ENCODE measurements around the gene OPALIN.
"Not testable (repeated sequence)": the region's sequence is repeated elsewhere in the genome, so short reads cannot be mapped to it uniquely, and the experiment has no call there.

Gene OPALIN

DNA sequence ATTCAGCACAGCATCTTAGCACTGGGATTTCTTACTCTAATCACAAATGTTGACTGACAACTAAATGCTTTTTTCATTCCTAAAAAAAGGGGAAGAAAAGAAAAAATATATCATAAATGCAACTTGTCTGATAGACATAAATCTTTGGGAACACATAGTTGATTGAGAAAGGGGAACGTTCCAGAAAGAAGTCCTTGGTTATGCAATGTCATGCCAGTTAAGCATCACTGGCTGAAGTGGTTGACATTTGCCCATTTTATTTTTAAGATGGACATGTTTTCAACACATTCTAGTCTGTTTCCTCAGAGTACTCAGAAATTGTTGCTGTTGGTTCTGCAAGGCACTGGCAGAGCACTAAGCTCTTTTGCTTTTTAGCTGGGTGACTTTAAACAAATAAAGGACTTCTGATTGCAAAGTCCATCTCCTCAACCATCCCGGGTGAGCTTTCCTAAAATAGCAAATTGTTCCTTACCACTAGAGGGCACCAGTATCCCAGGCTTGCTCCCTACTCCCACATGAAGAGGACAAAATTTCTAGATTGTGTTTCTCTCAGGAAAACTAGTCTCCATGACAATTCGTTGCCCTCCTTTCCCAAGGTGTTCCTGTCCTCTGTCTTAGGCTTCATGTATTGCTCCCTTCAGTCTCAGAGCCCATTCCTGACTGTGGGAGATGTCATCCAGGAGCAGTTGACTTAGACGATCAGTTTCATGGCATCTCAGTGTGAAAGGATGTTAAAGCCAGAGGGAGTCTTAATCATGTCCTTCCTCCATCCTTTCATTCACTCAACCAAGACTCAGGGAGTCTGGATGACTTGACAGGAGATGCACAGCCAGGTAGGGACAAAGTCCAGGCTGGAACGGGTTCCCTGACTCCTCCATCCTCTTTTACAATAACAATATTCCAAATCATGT, 23.9 kb downstream of the OPALIN start:
- DNase-seq = peak; percentile 18

DNA sequence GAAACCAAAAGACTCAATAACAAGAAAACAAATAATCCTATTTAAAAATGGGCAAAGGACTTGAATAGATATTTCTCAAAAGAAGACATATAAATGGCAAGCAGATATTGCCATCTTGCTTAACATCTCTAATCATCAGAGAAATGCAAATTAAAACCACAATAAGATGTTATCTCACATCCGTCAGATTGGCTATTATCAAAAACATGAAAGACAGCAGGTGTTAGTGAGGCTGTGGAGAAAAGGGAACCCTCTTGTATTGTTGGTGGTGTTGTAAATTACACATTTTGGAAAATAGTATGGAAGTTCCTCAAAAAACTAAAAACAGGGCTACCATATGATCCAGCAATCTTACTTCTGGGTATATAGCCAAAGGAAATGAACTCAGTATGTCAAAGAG, 25.7 kb downstream of the OPALIN start:
- no peak for DNase-seq

DNA sequence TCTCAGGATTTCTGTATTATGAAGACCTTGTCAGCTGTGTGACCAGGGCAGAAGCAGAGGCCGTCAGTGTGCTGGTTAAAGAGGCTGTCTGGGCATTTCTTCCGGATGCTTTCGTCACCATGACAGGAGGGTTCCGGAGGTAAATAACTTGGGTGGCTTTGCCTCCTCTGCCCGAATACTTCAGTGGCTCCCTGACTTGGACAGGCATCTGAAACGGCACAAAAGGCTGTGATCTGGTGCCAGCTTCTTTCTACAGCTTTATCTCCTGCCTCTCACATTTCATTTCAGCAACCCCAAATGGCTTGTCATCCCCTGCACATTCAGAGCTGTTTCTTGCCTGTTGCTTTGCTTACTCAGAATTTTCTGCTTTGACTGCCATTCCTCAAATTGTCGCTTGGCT, 31.3 kb downstream of the OPALIN start:
- DNase-seq = no peak

DNA sequence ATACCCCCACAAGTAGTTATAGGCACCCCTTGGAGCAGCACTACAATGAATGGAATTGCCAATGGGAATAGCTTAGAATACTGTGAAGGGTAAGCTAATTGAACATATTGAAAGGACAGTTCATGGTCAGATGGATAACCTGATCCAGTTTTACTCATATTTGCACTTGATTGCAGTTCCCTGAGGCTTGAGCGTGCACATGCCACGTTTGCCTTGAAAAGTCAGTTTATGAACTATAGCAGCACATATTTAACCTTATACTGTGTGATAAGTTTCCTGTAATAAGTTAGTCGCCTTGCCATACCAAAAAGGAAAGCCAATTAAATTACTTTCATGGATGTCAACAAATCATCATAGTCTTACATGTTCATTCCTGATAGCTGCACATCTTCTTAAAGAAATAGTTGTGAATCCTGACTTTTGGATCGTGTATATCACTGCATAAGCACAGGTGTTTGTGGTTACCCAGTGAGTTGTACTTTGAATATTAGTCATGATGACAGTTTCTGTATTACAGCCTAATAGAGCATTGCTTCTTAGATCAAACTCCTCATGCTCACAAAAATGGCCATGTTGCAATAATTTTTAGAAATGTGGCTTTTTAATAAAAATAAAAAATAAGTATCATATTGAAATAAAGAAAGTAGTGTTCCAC, 33.0 kb downstream of the OPALIN start:
- DNase-seq = peak; percentile 55

DNA sequence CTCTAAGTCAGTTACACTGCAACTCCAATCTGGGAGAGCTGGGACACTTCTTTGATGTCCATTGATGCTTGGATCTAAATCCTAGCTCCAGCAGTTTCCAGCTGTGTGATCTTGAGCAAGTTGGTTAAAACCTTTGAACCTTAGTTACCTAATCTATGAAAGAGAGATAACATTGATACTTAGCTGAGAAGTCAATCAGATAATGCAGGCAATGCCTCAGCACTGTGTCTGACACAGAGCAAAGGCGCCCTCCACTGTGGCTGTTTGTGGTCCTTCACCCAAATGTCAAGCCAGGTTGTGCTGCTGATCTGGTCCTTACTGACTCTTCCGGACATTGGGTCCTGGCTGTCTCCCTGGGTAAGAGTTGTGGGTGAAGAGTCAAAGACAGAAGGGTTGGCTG, 34.4 kb downstream of the OPALIN start:
- no peak for DNase-seq

DNA sequence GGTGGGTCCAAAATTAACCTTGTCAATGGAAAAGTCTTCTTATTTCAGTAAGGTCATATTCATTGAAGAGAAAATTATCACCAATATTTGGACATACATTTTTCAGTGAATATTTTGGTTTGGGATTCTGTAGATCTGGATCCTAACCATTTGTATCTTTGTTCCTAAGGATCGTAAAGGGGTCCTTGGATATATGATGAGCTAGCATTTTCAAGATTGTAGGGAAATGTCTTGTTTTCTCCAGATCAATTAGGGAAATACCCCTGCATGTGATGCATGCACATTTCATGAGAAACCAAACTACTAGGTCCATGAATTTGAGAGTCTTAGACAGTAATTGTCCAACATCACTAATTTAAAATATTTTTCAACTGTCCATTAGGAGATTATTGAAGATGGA, 36.5 kb downstream of the OPALIN start:
- no peak for DNase-seq

DNA sequence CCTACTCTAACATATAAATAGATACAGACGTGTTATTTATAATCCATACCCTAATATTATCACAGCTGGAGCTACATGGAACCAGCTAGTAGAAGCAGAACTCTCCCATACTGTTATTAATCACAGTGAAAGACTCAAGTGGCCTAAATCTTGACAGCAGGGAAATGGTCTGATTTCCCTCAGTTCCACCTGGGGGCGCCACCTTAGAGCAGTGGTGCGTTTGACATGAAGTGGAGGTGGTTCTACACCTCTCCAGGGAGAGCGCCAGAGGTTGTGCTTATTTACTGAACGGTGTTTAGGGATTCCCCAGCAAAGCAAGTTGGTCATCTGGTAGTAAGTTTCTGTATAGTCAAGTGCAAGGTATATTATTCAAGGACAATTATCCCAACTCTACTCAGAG, 37.0 kb downstream of the OPALIN start:
- no peak for DNase-seq

DNA sequence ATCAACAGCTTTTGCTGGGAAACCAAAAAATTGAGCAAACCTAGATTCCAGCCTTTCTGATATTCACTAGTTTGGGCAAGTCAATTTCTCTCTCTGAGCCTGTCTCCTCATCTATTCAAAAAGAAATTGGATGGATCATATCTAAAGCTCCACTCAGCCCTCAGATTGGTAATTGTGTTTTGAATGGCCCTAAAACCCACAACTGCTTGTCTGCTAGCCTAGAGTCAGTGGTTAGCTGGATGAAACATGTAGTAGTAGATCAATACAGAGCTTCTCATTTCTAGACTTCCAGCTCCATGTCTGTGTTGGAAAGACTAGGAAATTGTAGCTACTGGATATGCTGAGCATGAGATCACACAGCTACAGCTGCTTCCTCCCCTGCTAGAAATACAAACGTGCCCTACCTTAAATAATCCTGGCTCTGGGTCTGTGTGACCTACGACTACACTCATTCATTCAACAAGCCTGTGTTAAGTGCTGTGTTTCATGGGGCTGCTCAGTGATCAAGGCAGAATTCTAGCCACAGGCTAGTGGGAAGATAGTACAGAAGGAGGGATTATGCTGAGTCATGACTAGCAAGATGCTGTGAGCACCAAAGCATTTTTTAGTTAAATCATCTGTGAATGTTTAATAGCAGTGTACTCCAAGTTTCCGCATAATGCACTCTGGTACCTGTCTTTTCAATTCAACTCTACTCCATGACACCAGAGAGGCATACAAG, 38.9 kb downstream of the OPALIN start:
- no peak for DNase-seq

DNA sequence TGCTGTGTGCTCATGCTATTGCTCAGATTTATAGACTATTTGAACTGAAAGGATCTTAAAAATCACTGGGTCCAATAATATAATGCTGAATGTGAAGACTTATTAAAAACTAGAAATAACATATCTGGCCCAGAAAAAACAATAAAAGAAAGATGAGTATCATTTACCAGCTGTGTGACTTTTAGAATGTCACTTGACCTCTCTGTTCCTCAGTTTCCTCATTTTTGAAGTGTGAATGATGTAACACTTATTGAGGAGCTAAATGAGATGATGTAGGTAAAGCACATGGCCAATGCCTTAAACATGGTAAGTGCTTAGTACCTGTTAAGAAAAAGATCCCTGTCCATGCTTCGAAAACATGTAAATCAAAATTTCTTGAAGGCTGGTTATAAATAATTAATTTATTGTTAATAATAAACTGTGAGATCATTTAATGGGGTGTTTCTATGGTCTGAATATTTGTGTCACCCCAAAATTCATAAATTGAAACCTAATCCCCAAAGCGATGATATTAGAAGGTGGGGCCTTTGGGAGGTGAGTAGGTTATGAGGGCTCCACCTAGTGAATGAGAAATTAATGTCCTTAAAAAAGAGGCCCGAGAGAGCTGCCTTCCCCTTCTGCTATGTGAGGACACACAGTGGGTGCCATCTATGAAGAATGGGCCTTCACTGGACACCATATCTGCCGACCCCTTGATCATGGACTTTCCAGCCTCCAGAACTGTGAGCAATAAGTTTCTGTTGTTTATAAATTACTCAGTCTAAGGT, 41.6 kb downstream of the OPALIN start:
- DNase-seq = no peak

DNA sequence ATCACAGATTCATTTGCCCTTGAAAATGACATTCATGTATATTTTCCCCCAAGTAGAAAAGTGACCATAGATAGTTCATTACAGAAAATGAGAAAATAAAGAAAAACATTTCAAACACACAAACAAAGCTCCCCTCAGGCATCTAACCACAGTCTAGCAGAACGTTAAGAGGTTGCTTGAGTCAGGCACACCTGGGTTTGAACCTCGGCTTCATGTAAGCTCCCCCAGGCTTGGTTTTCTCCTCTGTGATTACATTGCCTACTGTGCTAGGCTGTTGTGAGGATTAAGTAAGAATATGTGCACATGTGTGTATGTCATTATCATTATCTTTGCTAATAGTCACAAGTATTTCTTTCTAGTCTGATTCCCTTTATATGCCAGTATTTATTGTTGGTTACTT, 45.5 kb downstream of the OPALIN start:
- DNase-seq = no peak

DNA sequence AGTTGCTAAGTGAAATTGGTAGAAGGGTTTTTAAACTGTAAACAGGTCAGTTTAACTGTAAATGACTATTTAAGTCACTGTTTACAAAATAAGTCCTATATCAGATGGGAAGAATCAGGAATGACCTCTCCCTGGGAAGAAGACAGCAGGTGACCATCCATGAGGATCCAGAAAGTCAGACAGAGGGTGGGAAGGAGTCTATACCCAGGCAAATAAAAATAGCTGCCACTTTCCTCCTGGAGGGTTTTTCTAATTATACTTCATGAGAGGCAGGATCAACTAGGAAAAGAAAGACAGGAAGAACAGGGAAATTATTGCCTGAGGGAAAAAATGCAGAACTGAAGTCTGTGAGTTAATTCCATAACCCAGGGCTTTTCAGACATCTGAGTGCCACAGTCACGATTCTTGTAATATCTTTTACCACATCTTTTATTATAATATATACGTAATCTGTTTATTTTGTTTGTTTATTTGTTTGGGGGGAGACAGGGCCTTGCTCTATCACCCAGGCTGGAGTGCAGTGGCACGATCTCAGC, 47.6 kb downstream of the OPALIN start:
- no peak for DNase-seq

DNA sequence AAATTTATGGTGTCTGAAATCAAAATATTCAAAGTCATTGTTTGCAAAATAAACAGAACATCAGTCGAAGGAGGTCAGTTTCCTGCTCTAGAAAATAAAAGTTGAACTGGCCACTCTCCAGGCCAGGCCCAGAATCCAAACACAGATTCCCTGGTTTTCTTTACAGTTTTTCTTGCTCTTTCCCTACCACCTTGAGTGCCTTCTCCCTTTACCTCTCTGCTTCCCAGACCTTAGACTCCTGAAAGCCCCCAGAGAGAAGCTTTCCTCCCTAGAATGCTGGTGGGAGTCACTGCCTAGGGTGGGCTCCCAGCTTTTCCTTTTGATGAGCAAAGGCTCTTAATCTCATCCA, 48.5 kb downstream of the OPALIN start:
- no peak for DNase-seq

DNA sequence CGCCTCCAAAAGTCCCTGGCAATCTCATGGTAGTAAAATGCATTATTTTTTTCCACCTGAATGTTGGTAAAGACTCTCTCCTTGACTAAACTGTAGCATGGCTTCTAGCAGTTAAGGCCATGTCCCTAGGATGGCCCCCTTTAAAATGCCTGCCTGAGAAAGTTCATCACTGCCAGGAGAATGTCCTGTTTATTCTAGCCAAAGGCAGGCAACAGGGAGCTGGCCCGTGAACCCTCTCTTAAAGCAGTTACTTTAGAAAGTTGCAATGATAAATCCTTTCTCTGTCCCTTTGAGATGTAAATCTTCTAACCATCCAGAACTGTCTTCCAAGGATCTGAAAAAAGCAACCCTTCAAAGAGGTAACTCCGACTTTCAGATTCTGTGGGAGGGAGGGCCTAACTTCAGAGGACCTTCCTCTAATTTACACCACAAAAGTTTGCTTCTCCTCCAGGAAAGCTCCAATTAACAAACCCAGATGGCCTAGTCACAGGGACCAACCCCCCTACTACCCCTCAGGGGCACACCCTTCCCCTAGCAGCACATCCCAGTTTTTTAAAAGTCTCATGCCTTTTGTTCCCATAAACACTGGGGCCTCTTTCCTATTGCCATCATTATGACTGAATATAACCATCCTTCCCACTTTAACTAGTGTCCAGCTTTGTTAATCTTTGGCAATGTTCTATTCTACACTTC, 49.0 kb downstream of the OPALIN start:
- no peak for DNase-seq

DNA sequence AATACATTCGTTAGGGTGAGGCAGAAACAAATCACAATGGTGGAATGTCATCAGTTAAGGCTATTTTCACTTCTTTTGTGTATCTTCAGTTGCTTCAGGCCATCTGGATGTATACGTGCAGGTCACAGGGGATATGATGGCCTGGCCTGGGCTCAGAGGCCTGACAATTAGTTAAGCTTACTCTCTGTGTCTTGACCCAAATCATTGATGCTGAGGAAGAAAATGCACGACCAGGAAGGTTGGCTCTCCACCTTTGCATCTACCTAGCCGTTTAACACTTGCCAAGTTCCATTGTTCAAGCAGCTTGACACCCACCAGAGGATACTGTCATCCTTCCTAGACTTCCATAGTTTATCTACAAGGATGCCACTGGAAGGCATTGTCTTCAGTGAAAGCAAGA, 49.9 kb downstream of the OPALIN start:
- not testable (repeated sequence) for DNase-seq

DNA sequence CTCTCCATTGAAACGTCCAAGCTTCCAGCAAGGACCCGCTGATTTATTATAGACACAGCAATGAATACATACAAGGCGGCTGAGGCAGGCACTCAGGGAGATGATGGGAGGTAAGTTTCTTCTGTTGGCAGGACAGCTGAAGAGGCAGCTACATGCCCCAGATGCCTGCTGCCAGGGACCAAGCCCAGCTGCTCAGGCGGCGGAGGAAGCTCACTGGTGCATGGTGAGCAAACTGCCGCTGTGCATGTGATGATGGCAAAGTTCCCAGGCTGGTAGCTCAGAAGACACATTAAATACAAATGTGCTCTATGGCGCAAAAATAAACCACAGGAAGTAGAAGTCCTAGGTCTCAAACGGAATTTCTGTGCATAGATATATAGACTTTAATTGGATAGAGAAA, 52.3 kb downstream of the OPALIN start:
- no peak for DNase-seq

DNA sequence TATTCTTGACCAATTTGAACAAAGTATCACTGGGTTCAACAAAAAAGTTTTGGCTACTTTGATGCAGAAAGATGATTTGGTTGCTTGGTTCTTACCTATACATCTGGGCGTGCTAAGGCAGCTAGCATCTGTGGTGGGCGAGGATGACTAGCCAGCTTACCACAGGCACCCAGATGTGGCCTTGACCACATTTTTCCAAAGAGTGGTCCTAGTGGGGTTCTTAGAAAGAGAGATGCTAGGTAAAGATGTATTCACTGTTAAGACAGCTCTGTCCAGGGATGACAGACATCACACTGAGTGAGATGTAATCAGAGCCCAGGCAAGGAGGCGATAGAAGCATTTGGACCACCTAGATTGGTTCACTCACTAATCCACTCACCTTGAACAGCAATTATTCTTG, 53.8 kb downstream of the OPALIN start:
- DNase-seq = no peak

DNA sequence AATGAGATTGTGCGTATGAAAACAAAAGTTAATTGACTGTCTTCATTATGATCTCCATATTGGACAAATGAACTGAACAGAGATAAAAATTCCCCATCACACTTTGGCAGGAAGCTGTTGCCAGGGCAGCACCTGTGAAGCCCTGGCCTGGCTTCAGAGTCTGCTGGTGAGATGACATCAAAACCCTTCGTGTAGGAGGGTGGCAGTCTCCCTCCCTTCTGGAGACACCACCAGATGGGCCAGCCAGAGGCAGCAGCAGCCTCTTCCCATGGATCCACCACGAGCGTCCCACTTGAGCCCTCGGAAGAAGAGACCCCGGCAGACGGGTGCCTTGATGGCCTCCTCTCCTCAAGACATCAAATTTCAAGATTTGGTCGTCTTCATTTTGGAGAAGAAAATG, 54.6 kb downstream of the OPALIN start, which contains the start of gene DNTT:
Gene DNTT (plus strand): TSS at position 205 of the 400 bp plus-strand sequence. CDS start 64 bp downstream, at position 269.
- DNase-seq = no peak

DNA sequence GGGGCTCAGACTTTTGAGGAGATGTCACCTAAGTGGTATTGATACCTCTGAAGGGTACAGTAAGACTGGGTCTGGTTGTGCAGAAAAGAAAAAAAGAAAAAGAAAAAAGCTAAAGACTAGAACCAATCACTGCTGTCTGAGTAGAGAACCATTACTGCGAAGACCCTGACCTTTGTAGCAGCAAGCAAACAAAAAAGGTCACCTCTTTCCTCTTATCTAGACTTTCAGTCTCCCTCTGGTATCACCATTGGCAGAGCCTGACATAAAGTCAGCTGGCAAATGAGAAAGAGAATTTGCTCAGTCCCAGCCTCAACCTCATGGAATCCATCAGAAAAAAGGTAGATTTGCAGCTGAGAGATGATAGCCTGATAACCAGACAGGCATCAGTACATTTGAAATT, 57.2 kb downstream of the OPALIN start:
- DNase-seq = no peak

DNA sequence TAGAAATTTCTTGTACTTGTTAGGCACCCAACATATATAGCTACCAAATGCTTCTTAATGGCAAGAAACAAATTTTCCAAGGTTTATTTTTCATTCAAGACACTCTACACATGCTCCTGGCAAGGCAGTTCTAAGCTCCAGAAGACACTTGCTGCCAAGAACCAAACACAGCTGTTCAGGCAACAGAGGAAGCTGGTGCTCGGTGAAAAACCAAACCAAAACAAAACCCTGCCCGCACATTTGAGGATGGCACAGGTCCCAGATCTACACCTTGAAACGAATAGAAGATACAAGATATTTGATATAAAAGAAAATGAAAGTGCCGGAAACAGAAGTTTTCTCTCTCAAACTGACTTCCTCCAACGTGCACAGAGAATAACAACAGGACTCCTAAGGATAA, 59.4 kb downstream of the OPALIN start:
- DNase-seq = no peak

DNA sequence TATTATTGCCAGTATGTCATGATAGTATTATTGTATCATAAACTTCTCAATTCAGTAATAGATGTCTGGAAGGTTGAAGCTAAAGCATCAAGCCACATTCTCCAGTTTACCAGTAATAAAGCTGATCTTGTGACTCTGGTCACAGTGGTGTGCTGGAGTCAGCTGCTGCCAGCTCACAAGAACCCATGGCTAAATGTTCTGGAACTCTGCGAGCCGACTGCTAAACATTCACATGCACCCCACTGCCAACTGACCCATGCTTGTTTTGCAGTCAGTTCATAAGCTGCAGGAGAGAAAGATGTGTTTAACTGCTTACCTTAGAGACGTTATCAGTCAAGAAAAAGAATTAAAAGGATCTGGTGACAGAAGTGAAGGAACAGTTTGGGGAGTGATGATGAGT, 60.4 kb downstream of the OPALIN start:
- DNase-seq = no peak

DNA sequence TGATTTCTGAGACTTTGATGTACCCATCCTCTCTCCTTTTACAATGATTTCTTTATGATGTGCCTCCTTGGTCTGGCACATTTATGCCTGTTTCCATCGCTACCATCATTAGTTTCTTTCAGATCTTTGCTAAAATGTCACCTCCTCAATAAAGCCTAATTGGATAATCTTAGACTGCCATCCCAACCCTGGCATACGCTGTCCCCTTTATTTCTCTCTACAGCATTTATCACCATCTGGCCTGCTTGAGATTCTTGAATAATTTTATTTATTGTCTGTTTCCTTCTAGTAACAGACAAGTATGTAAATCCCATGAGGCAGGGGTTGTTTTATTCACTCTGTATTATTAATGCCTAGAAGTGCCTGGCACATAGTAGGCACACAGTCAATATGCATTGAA, 61.3 kb downstream of the OPALIN start:
- no peak for DNase-seq

DNA sequence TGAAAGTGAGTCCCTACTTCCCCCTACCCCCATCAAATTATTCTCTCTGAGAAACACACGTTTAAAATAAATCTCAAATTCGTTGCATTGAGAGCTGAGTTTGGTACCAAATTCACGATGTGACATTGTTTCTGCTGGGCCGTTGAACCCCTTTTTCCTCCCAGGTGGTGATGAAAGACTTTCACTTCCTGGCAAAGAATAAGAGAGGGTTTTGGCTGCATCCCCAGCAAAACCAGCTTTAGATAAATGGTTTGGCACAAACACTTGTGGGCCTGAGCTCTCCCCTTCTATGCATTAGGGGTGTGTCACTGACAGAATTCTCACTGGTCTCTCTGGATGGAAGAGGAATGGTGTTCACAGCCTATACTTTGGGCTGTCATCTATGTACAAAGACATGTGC, 63.3 kb downstream of the OPALIN start:
- no peak for DNase-seq

All from activated CD4-positive, alpha-beta T cell treated with anti-CD3 and anti-CD28 coated beads, Interleukin-10, Interleukin-2, amounts not matched to agents 100 ng/mL and 50 ng/mL, durations not matched to agents 16 hours and 8 hours (primary cell).